ENCODE results near the gene STXBP4. TPM values are rescaled to one million over a fixed set of nuclear protein-coding genes. Genes with fewer than 3 reads are reported as not detected.
A peak's percentile ranks its signal among the peaks of the same experiment; 100 is the strongest.

Gene STXBP4, protein sequence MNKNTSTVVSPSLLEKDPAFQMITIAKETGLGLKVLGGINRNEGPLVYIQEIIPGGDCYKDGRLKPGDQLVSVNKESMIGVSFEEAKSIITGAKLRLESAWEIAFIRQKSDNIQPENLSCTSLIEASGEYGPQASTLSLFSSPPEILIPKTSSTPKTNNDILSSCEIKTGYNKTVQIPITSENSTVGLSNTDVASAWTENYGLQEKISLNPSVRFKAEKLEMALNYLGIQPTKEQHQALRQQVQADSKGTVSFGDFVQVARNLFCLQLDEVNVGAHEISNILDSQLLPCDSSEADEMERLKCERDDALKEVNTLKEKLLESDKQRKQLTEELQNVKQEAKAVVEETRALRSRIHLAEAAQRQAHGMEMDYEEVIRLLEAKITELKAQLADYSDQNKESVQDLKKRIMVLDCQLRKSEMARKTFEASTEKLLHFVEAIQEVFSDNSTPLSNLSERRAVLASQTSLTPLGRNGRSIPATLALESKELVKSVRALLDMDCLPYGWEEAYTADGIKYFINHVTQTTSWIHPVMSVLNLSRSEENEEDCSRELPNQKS
- total RNA-seq: 10 to 100 TPM in 1 of 3 donors, 1 to 10 TPM in 2; 4.9 to 10.3 (median 7.6) TPM
- total RNA-seq (2013): 14.7 TPM

DNA sequence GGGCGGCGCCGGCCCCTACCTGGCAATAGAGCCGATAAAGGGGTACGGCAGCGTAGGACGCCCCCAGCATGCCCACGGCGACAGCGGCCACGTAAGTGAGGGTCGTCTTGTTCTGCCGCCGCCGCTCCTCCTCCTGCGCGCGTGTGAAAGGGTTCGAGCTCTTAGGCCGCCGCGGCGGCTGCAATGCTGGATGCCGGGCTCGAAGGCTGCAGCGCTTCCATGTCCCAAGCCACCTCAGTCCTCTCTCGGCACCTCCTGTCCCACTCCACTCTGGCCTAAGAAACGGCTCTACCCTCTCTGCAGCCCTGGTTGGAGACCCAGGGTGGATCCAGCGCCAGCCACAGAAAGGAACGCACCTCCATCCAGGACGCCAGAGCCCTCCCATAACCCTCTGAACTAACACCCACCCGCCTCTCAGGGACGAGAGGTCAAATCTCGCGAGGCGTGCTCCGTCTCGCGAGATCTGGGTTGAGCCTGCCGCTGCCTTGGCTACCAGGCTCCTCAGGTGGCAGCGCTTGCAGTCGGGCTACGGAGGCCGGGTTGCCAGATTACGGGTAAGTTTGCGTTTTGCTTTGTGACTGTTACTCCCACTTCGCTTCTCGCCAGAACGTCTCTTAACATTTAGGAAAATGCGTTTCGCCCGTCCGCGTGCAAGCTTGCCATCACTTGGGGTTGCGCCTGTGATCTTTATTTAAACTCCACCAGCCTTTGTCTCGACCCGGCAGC, at the start of gene STXBP4, which contains the start of gene COX11:
Gene STXBP4 (plus strand): TSS at position 504 of the 726 bp plus-strand sequence. CDS start 17,455 bp downstream, outside the sequence.
Gene COX11 (minus strand): TSS at position 393 of the 726 bp plus-strand sequence. CDS start 8 bp downstream, at position 385.
- peak within 1 kb of the TSS; percentile 76 for H3K27ac ChIP-seq (ENCODE audit: low read length)
- no peaks in the 10 kb centered on the region for H3K9me3 ChIP-seq (ENCODE audit: control insufficient read depth, insufficient read depth, low read length)
- H3K36me3 ChIP-seq (ENCODE audit: control insufficient read depth, insufficient read depth, low read length): peaks cover 12% of the 10 kb centered on the region
- Mint-ChIP-seq H3K9me3 (no peaks in the 10 kb centered on the region), H3K4me3 (no peak within 1 kb of the TSS), H3K27ac (no peak within 1 kb of the TSS), H3K36me3 (no peaks in the 10 kb centered on the region), H3K27me3 (ENCODE audit: low read depth in 2 of 2) (no peaks in the 10 kb centered on the region), H3K4me1 (no peaks in the 10 kb centered on the region)
- H3K27me3 ChIP-seq (ENCODE audit: control insufficient read depth, insufficient read depth, low read length): no peaks in the 10 kb centered on the region
- ATAC-seq: peak; percentile 96 to 98 (median 97)
- peak; percentile 92 to 98 for DNase-seq
- intact Hi-C loops (cut with micrococcal nuclease): loop anchor here (2.0 kb wide), 1 partner anchor 452 kb away; the partner anchor contains the start of gene MMD
- H3K4me3 ChIP-seq (ENCODE audit: low read length): peak within 1 kb of the TSS; percentile 91
- TF ChIP-seq, protein P1, sequence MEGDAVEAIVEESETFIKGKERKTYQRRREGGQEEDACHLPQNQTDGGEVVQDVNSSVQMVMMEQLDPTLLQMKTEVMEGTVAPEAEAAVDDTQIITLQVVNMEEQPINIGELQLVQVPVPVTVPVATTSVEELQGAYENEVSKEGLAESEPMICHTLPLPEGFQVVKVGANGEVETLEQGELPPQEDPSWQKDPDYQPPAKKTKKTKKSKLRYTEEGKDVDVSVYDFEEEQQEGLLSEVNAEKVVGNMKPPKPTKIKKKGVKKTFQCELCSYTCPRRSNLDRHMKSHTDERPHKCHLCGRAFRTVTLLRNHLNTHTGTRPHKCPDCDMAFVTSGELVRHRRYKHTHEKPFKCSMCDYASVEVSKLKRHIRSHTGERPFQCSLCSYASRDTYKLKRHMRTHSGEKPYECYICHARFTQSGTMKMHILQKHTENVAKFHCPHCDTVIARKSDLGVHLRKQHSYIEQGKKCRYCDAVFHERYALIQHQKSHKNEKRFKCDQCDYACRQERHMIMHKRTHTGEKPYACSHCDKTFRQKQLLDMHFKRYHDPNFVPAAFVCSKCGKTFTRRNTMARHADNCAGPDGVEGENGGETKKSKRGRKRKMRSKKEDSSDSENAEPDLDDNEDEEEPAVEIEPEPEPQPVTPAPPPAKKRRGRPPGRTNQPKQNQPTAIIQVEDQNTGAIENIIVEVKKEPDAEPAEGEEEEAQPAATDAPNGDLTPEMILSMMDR (IDR thresholded peaks at IDR 0.05): peak; percentile 13
- peaks cover 14% of the 10 kb centered on the region for H3K4me1 ChIP-seq (ENCODE audit: control insufficient read depth, insufficient read depth, low read length)
- under 1% methylated on average over 57 of the region's 57 CpGs for WGBS (ENCODE audit: insufficient coverage)

DNA sequence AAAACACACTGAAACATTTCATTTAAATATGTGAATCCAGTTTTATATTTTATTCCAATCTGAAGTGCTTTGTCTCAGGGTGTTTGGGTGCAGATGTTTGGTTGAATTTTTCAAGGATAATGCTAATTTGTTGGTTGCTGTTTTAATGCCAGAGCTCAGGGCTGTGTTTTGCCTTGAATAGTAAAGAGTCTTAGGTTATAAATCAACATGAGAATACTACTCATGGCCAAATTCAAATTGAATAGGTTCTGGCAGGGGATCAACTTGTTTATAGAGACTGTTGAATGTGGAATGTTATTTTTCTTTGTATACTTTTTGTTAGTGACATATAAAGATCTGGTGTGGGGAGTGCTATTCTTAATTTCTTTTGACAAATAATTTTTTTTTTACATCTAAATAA, 49.1 kb upstream of the STXBP4 start:
- Histone ChIP-seq H3K9me3 (ENCODE audit: control insufficient read depth, insufficient read depth, low read length) (no peaks in the 10 kb centered on the region), H3K4me3 (ENCODE audit: low read length) (no peak overlapping the region), H3K27me3 (ENCODE audit: control insufficient read depth, insufficient read depth, low read length) (no peaks in the 10 kb centered on the region), H3K36me3 (ENCODE audit: control insufficient read depth, insufficient read depth, low read length) (no peaks in the 10 kb centered on the region), H3K4me1 (ENCODE audit: control insufficient read depth, insufficient read depth, low read length) (no peaks in the 10 kb centered on the region), H3K27ac (ENCODE audit: low read length) (no peak overlapping the region)
- TF ChIP-seq, protein P1 (IDR thresholded peaks at IDR 0.05): no peak
- no peak overlapping the region for H3K27ac Mint-ChIP-seq
- H3K36me3 Mint-ChIP-seq: peaks cover 6% of the 10 kb centered on the region
- H3K9me3 Mint-ChIP-seq: peaks cover 2 to 3% of the 10 kb centered on the region in 2 donors
- H3K4me3 Mint-ChIP-seq: no peak overlapping the region
- ATAC-seq (no peak), DNase-seq (no peak)
- intact Hi-C loops (cut with micrococcal nuclease): no loop called here
- no peaks in the 10 kb centered on the region for H3K27me3 Mint-ChIP-seq (ENCODE audit: low read depth in 2 of 2)
- no peaks in the 10 kb centered on the region for H3K4me1 Mint-ChIP-seq

DNA sequence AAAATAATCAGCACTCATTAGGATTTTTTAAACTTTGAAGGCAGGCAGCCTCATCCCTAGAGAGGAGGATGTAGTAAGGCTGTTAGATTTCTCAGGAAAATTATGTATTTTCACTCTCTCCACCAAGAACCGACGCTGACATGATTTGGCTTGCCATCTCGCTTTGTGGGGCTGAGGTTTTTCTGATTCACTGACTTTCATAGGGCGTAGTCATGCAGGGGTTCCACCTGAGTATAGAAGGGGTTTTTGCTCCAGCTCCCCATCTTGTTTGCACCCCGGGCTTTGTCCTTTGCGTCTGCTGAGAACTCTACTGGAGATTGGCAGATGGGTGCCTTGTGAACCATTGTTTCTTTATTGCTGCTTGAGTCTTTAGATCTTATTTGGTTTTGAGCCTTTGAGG, 47.7 kb upstream of the STXBP4 start:
- Mint-ChIP-seq H3K4me3 (no peak overlapping the region), H3K27ac (no peak overlapping the region), H3K9me3 (peaks cover 2 to 3% of the 10 kb centered on the region in 2 donors), H3K4me1 (no peaks in the 10 kb centered on the region), H3K36me3 (peaks cover 6% of the 10 kb centered on the region), H3K27me3 (ENCODE audit: low read depth in 2 of 2) (no peaks in the 10 kb centered on the region)
- Histone ChIP-seq H3K9me3 (ENCODE audit: control insufficient read depth, insufficient read depth, low read length) (no peaks in the 10 kb centered on the region), H3K4me1 (ENCODE audit: control insufficient read depth, insufficient read depth, low read length) (no peaks in the 10 kb centered on the region), H3K27me3 (ENCODE audit: control insufficient read depth, insufficient read depth, low read length) (no peaks in the 10 kb centered on the region), H3K4me3 (ENCODE audit: low read length) (no peak overlapping the region), H3K36me3 (ENCODE audit: control insufficient read depth, insufficient read depth, low read length) (no peaks in the 10 kb centered on the region), H3K27ac (ENCODE audit: low read length) (no peak overlapping the region)
- TF ChIP-seq, protein P1 (IDR thresholded peaks at IDR 0.05): no peak
- intact Hi-C loops (cut with micrococcal nuclease): no loop called here
- no peak for DNase-seq
- 96% methylated on average over 6 of the region's 6 CpGs for WGBS (ENCODE audit: insufficient coverage)
- ATAC-seq: no peak
